ENCODE results near the gene EFNB3. TPM values are rescaled to one million over a fixed set of nuclear protein-coding genes. Genes with fewer than 3 reads are reported as not detected.

The EFNB3 gene
- total RNA-seq, 2 experiments from 2014 or later: not detected

- Mint-ChIP-seq H3K9me3 (ENCODE audit: low read depth) (no peaks in the 10 kb centered on the region), H3K27ac (peak overlapping the region; percentile 97), H3K4me3 (peak overlapping the region; percentile 83), H3K4me1 (peaks cover 40% of the 10 kb centered on the region), H3K36me3 (ENCODE audit: low read depth) (peaks cover 25% of the 10 kb centered on the region), H3K27me3 (no peaks in the 10 kb centered on the region)
- POLR2A ChIA-PET: interaction anchor here (0.5 to 3.7 kb wide), 19 partner anchors 12 to 681 kb away, joined by 3 to 39 read pairs (median 5); partner anchors contain the start of genes ATP1B2, CD68, FXR2 and MPDU1
- ATAC-seq (peak; percentile 47), DNase-seq (peak; percentile 96)
- intact Hi-C loops (cut with DNase I, micrococcal nuclease): loop anchor here (1.0 to 5.0 kb wide), 25 partner anchors 71 to 1043 kb away; partner anchors contain the start of genes EIF5A (in 2 of the 2), POLR2A (in 2 of the 2), TMEM102 (in 2 of the 2) and ALOXE3 (in 1 of the 2)
- CTCF ChIA-PET: interaction anchor here (0.6 to 3.8 kb wide), 9 partner anchors 12 to 434 kb away, joined by 3 to 31 read pairs (median 3); partner anchors contain the start of genes FXR2 and SAT2
These were observed 19.3 kb upstream of the EFNB3 start for GRCh38 chr17:7685533-7686221.

- DNase-seq (peak; percentile 89), ATAC-seq (peak; percentile 43)
- POLR2A ChIA-PET: interaction anchor here (0.5 to 3.7 kb wide), 32 partner anchors 13 to 682 kb away, joined by 3 to 39 read pairs (median 5); partner anchors contain the start of genes ATP1B2, CD68, CYB5D1 and FXR2
- no peaks in the 10 kb centered on the region for H3K27me3 Mint-ChIP-seq
- no peaks in the 10 kb centered on the region for H3K9me3 Mint-ChIP-seq (ENCODE audit: low read depth)
- CTCF ChIA-PET: interaction anchor here (0.6 to 4.8 kb wide), 29 partner anchors 13 to 477 kb away, joined by 3 to 31 read pairs (median 5); partner anchors contain the start of genes DNAH2, EFNB3, FXR2 and MPDU1
- H3K27ac Mint-ChIP-seq: peak overlapping the region; percentile 97
- H3K4me3 Mint-ChIP-seq: peak overlapping the region; percentile 83
- intact Hi-C loops (cut with DNase I, micrococcal nuclease): loop anchor here (1.0 to 5.0 kb wide), 26 partner anchors 72 to 1044 kb away; partner anchors contain the start of genes EIF5A (in 2 of the 2), MPDU1 (in 2 of the 2), POLR2A (in 2 of the 2) and TMEM102 (in 2 of the 2)
- H3K36me3 Mint-ChIP-seq (ENCODE audit: low read depth): peaks cover 27% of the 10 kb centered on the region
- H3K4me1 Mint-ChIP-seq: peaks cover 40% of the 10 kb centered on the region
These were observed 18.6 kb upstream of the EFNB3 start for GRCh38 chr17:7686222-7687071.

GRCh38 chr17:7687072-7687907, 17.7 kb upstream of the EFNB3 start, which contains the start of gene TP53:
Gene TP53 (minus strand): TSS chr17:7687490. CDS start chr17:7676594, 10,896 bp downstream.
- Mint-ChIP-seq H3K9me3 (ENCODE audit: low read depth) (no peaks in the 10 kb centered on the region), H3K27ac (peak within 1 kb of the TSS; percentile 97), H3K36me3 (ENCODE audit: low read depth) (peaks cover 29% of the 10 kb centered on the region), H3K4me1 (peaks cover 40% of the 10 kb centered on the region), H3K4me3 (peak within 1 kb of the TSS; percentile 83), H3K27me3 (no peaks in the 10 kb centered on the region)
- DNase-seq: peak; percentile 93
- POLR2A ChIA-PET: interaction anchor here (0.6 to 3.7 kb wide), 30 partner anchors 14 to 696 kb away, joined by 3 to 39 read pairs (median 5); partner anchors contain the start of genes ATP1B2, CD68, CNTROB and CYB5D1
- intact Hi-C loops (cut with DNase I, micrococcal nuclease): loop anchor here (1.0 to 5.0 kb wide), 16 partner anchors 72 to 1045 kb away; partner anchors contain the start of genes ALOXE3 (in 1 of the 2), CTC1 (in 1 of the 2), CYB5D1 (in 1 of the 2) and EIF5A (in 1 of the 2)
- ATAC-seq: peak; percentile 62
- CTCF ChIA-PET: interaction anchor here (0.6 to 4.8 kb wide), 51 partner anchors 9 to 652 kb away, joined by 3 to 31 read pairs (median 4); partner anchors contain the start of genes ATP1B2, DNAH2, DVL2 and EFNB3

DNA sequence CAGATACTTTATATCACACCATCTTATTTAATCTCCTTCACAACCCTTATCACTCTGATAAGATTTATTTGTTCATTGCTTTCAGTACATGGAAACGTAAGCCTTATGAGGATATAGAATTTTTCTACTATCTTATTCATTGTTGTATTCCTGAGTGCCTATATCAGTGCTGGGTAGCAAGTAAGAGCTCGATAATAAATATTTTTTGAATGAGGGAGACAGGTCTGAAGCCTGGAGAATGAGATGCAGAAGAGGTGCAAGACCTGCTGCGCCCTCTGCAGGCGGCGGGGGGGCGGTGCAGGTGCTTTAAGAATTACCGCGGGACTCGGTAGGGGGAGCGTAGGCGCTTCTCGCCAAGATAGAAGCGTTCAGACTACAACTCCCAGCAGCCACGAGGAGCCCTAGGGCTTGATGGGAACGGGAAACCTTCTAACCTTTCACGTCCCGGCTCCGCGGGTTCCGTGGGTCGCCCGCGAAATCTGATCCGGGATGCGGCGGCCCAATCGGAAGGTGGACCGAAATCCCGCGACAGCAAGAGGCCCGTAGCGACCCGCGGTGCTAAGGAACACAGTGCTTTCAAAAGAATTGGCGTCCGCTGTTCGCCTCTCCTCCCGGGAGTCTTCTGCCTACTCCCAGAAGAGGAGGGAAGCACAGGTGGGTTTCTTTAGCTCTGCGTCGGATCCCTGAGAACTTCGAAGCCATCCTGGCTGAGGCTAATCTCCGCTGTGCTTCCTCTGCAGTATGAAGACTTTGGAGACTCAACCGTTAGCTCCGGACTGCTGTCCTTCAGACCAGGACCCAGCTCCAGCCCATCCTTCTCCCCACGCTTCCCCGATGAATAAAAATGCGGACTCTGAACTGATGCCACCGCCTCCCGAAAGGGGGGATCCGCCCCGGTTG, 16.8 kb upstream of the EFNB3 start, which contains the start of gene WRAP53:
TSS of gene WRAP53 (plus strand) at position 570 of the 900 bp plus-strand sequence. CDS start at position 742, 172 bp downstream.
- Mint-ChIP-seq H3K27me3 (no peaks in the 10 kb centered on the region), H3K36me3 (ENCODE audit: low read depth) (peaks cover 35% of the 10 kb centered on the region), H3K4me3 (peak within 1 kb of the TSS; percentile 83), H3K9me3 (ENCODE audit: low read depth) (no peaks in the 10 kb centered on the region), H3K4me1 (peaks cover 35% of the 10 kb centered on the region), H3K27ac (peak within 1 kb of the TSS; percentile 97)
- intact Hi-C loops (cut with DNase I, micrococcal nuclease): loop anchor here (1.0 to 5.0 kb wide), 27 partner anchors 56 to 1046 kb away; partner anchors contain the start of genes FXR2 (in 2 of the 2), NAA38 (in 2 of the 2), ALOXE3 (in 1 of the 2) and CNTROB (in 1 of the 2)
- ChIA-PET CTCF (interaction anchor here (0.5 to 4.8 kb wide), 53 partner anchors 10 to 652 kb away, joined by 3 to 31 read pairs (median 4); partner anchors contain the start of genes ACAP1, ATP1B2, CYB5D1 and DNAH2), POLR2A (interaction anchor here (0.6 to 3.7 kb wide), 23 partner anchors 15 to 695 kb away, joined by 3 to 39 read pairs (median 6); partner anchors contain the start of genes ATP1B2, CD68, CNTROB and CYB5D1)
- ATAC-seq: peak; percentile 81
- DNase-seq: peak; percentile 97

GRCh38 chr17:7688808-7689316, 16.1 kb upstream of the EFNB3 start:
- H3K9me3 Mint-ChIP-seq (ENCODE audit: low read depth): no peaks in the 10 kb centered on the region

GRCh38 chr17:7695586-7695985, 9.4 kb upstream of the EFNB3 start:
- no peak for DNase-seq
- intact Hi-C loops (cut with DNase I, micrococcal nuclease): no loop called here
- CTCF ChIA-PET: no interaction called here
- no peaks in the 10 kb centered on the region for H3K4me1 Mint-ChIP-seq
- H3K4me3 Mint-ChIP-seq: no peak overlapping the region
- H3K36me3 Mint-ChIP-seq (ENCODE audit: low read depth): peaks cover 43% of the 10 kb centered on the region
- H3K27ac Mint-ChIP-seq: no peak overlapping the region
- H3K27me3 Mint-ChIP-seq: no peaks in the 10 kb centered on the region
- no peak for ATAC-seq
- no peaks in the 10 kb centered on the region for H3K9me3 Mint-ChIP-seq (ENCODE audit: low read depth)
- POLR2A ChIA-PET: no interaction called here

More at GRCh38 chr17:7688808-7689316, 16.1 kb upstream of the EFNB3 start:
- Mint-ChIP-seq H3K4me3 (peak overlapping the region; percentile 83), H3K27me3 (no peaks in the 10 kb centered on the region), H3K27ac (peak overlapping the region; percentile 80), H3K4me1 (peaks cover 32% of the 10 kb centered on the region), H3K36me3 (ENCODE audit: low read depth) (peaks cover 39% of the 10 kb centered on the region)
- intact Hi-C loops (cut with DNase I, micrococcal nuclease): loop anchor here (1.0 to 5.0 kb wide), 18 partner anchors 57 to 1047 kb away; partner anchors contain the start of genes NAA38 (in 2 of the 2), CNTROB (in 1 of the 2), CYB5D1 (in 1 of the 2) and FXR2 (in 1 of the 2)
- POLR2A ChIA-PET: interaction anchor here (1.0 to 3.7 kb wide), 3 partner anchors 16 to 110 kb away, joined by 4 to 32 read pairs (median 25); partner anchors contain the start of genes CD68, EFNB3 and FXR2
- no peak for DNase-seq
- CTCF ChIA-PET: interaction anchor here (0.6 to 4.8 kb wide), 15 partner anchors 10 to 392 kb away, joined by 3 to 31 read pairs (median 4); partner anchors contain the start of genes ACAP1, CYB5D1, EFNB3 and FXR2
- no peak for ATAC-seq

GRCh38 chr17:7697828-7698588, 7.0 kb upstream of the EFNB3 start:
- POLR2A ChIA-PET: no interaction called here
- Mint-ChIP-seq H3K4me3 (no peak overlapping the region), H3K27me3 (no peaks in the 10 kb centered on the region), H3K36me3 (ENCODE audit: low read depth) (peaks cover 50% of the 10 kb centered on the region), H3K27ac (no peak overlapping the region), H3K9me3 (ENCODE audit: low read depth) (no peaks in the 10 kb centered on the region), H3K4me1 (no peaks in the 10 kb centered on the region)
- CTCF ChIA-PET: no interaction called here
- DNase-seq (no peak), ATAC-seq (no peak)
- intact Hi-C loops (cut with DNase I, micrococcal nuclease): no loop called here

- POLR2A ChIA-PET: no interaction called here
- Mint-ChIP-seq H3K9me3 (ENCODE audit: low read depth) (no peaks in the 10 kb centered on the region), H3K4me1 (peaks cover 10% of the 10 kb centered on the region), H3K4me3 (no peak overlapping the region), H3K27me3 (peaks cover 16% of the 10 kb centered on the region), H3K36me3 (ENCODE audit: low read depth) (peaks cover 40% of the 10 kb centered on the region), H3K27ac (no peak overlapping the region)
- no peak for DNase-seq
- ATAC-seq: no peak
- CTCF ChIA-PET: interaction anchor here (0.7 to 1.6 kb wide), 3 partner anchors 10 to 279 kb away, joined by 3 to 4 read pairs (median 4); partner anchors contain the start of gene TP53
- intact Hi-C loops (cut with DNase I, micrococcal nuclease): no loop called here
These were observed 4.5 kb upstream of the EFNB3 start for GRCh38 chr17:7700510-7700909.
